NCI-H526 treated with DMSO at 0.1 percent for 48 hours (cell line): ENCODE results near the gene DDA1.
"Not testable (repeated sequence)": the region's sequence is repeated elsewhere in the genome, so short reads cannot be mapped to it uniquely, and the experiment has no call there.

Source experiments
- DNase-seq: peaks from one replicate; lab custom pipeline; 2025; lab: John Stamatoyannopoulos, UW

DDA1 gene

GRCh38 chr19:17309198-17309964 lies at the start of gene DDA1:
DDA1 (plus strand) TSS chr19:17309563; CDS start chr19:17309655, 92 bp downstream.
- peak; percentile 94 for DNase-seq

- no peak for DNase-seq
Observed at GRCh38 chr19:17259934-17260333, 49.4 kb upstream of the DDA1 start.

DNA sequence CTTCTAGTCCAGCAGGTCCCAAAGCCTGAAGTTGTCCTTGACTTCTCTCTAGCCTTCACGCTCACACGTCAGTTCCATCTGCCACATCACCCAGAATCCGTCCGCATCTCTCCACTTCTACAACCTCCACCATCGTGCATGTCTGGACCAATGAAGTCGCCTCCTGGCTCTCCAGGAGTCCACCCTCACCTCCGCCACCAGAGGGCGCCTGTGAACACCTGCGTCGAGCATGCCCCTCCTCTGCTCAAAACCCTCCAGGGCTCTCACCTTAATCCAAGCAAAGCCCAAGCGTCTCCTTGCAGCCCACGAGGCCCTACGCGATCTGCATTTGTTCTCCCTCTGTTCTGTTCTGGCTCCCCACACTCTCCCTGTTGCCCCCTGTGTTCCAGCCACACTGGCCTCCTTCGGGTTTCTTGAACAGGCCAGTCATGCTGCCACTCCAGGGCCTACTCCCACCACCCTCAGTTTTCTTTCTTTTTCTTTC lies 48.5 kb upstream of the DDA1 start:
- peak; percentile 34 for DNase-seq

- DNase-seq, result no peak
Observed at GRCh38 chr19:17262557-17262956, 46.8 kb upstream of the DDA1 start.

DNA sequence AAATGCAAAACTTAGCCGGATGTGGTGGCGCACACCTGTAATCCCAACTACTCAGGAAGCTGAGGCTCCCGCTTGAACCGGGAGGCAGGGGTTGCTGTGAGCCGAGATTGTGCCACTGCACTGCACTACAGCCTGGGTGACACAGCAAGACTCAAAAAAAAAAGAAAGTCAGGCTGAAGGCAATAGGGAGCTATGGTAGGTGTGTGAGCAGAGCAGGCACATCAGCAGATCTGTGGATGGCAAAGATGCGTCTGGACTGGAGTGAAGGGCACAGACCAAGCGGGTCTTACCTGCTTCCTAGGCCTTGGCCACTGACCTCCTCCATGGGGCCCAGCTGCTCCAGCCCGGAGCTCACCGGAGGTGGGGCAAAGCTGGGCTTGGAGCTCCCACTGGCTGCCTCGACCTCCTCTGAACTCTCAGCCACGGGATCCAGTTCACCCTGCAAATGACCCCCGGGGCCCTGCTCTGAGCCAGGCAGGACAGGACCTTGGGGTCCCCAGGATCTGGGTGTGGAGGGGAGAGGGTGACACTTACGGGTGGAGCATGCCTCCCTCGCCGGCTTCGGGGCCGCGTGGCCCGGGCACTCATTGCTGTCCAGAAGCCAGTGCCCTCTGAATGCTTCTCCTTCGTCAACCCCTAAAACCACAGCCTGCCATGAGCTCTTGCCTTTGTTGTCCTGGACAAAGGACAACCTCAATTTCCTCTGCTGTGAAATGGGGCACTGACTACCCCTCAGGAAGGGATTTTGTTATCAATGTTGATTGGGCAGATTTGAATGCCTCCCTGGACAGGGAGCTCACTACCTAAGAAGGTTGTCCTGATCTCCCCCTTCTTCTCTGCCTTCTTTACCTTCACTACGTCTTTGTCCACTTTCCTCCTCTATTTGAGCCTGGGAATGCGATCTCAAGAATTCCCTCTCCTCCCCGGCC lies 45.4 kb upstream of the DDA1 start:
- DNase-seq, result no peak

- DNase-seq, result no peak
Observed at GRCh38 chr19:17264641-17264979, 44.8 kb upstream of the DDA1 start, which contains the start of gene USHBP1. USHBP1 (minus strand) TSS chr19:17264745; CDS start chr19:17264299, 446 bp downstream.

- no peak for DNase-seq
Observed at GRCh38 chr19:17266026-17266425, 43.3 kb upstream of the DDA1 start.

DNA sequence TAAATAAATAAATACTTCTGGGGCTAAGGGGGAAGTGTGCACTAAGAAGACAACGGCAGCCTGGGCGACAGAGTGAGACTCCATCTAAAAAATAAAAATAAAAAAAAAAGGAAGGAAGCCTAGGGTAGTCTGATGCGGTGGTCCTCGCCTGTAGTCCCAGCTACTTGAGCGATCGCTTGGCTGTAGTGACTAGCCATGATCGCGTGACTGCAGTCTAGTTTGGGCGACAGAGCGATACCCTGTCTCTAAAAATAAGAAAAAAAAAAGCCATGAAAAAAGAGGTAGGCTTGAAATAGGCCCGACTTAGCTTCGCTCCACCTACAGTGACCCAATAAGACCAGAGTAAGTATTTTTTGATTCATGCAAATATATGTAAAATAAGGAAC lies 42.8 kb upstream of the DDA1 start:
- DNase-seq, result no peak

DNA sequence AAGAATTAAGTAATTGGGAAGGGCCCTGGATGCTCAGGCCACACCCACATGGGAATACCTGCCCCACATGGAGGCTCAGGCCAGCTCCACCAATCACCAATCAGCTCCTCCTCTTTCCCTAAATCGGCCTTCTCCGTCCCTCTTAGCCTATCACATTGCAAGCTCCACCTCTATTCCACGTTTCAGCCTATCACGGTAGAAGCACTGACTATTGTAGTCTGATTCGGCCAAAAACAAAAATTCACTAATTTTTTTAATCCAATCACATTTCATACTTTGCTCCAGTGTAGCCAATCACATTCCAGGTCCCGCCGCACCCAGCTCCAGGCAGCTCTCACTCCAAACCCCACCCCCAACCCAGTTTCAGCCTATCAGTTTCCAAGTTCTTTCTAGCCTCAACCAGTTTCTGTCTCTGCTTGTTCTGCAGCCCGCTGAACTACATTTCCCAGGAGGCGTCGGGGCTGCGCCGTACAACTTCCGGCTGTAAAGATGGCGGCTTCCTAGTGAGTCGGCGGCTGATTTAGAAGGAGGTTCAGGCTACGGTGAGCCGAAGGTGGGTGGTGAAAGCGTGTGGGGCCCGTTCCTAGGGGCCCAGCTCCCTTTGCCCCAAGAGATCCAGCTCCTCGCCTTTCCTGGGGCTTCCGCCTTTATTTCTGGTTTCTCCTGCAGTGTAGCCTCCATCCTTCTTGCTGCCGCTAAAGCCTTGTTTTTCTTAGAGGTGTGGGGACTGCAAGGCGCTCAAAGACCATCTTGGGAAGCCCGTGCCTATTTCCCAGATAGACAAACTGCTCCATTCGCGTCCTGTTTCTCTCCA lies 42.2 kb upstream of the DDA1 start, which contains the start of gene BABAM1:
Gene BABAM1, plus strand, starts transcription at position 469 of the 814 bp plus-strand sequence. CDS start 1,364 bp downstream, outside the sequence.
- peak; percentile 97 for DNase-seq

GRCh38 chr19:17268754-17269153 lies 40.6 kb upstream of the DDA1 start:
- DNase-seq, result no peak

GRCh38 chr19:17274892-17275291 lies 34.5 kb upstream of the DDA1 start:
- not testable (repeated sequence) for DNase-seq

- no peak for DNase-seq
Observed at GRCh38 chr19:17275441-17276175, 33.8 kb upstream of the DDA1 start.

- DNase-seq, result no peak
Observed at GRCh38 chr19:17279436-17279835, 29.9 kb upstream of the DDA1 start.

DNA sequence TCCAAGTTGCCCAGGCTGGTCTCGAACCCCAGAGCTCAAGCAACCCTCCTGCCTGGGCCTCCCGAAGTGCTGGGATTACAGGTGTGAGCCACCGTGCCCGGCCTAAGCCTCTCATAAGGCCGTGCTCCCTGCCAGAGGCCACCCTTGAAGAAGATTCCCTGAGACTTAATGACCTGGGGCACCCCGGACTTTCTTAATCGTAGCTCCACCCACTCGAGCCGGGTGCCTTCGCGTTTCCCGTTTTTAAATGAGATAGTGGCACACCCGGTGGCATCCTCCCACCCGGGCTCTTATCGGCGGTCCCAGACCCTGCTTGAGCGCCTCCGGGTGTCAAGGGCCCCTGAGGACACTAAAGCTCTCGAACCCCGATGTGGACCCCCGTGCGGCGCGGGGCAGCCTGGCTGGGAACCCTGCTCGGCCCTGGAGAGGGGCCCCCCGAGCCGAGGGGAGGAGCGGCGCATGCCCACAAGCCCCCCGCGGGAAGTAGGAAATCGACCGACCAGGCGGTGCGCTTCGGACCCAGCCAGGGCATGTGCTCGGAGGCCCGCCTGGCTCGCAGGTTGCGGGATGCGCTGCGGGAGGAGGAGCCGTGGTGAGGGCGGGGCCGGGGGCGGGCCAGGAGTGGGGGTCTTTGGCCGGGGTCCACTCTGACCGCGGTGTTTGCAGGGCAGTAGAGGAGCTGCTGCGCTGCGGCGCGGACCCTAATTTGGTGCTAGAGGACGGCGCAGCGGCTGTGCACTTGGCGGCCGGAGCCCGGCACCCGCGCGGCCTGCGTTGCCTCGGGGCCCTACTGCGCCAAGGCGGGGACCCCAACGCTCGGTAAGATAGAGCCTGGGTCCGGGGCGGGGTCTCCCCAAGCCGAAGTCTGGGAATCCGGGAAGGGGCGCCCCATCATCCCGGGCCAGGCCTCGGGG lies 27.7 kb upstream of the DDA1 start, which contains the start of gene ANKLE1:
Gene ANKLE1, plus strand, starts transcription at position 511 of the 914 bp plus-strand sequence. Its CDS starts 20 bp downstream, at position 531.
- DNase-seq, result no peak

- DNase-seq, result peak; percentile 54
Observed at GRCh38 chr19:17282488-17283125, 26.8 kb upstream of the DDA1 start.

DNA sequence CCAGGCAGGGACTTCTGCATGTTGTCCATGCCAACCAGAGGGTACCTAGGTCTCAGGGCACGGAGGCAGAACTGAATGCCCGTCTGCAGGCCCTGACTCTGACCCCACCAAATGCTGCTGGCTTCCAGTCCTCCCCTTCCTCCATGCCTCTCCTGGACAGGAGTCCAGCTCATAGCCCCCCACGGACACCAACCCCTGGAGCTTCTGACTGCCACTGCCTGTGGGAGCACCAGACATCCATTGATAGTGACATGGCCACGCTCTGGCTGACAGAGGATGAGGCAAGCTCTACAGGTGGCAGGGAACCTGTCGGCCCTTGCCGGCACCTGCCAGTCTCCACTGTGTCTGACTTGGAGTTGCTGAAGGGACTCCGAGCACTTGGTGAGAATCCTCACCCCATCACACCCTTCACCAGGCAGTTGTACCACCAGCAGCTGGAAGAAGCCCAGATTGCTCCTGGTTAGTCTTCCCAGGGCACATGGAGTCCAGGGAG lies 25.8 kb upstream of the DDA1 start:
- no peak for DNase-seq

DNA sequence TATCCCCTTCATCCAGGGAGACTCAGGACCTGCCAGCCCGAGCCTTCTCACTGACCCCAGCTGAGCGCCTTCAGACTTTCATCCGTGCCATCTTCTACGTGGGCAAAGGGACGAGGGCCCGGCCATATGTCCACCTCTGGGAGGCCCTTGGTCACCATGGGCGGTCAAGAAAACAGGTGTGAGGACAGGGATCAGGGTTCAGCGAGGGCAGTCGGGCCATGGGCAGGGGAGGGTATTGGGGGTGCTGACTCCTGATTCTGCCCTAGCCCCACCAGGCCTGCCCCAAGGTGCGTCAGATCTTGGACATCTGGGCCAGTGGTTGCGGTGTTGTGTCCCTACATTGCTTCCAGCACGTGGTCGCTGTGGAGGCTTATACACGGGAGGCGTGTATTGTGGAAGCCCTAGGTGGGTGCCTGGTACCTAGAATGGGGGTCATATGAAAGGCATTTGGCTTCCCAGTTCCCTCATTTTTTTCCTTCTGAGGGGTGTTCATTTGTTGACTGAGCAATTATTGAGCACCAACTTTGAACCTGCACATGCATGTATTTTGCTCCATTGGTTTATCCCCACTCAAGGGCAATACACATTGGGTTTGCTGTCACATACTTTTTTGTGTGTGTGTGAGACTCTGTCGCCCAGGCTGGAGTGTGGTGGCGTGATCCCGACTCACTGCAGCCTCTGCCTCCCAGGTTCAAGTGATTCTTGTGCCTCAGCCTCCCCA lies 23.8 kb upstream of the DDA1 start:
- no peak for DNase-seq

- DNase-seq, result no peak
Observed at GRCh38 chr19:17286263-17286662, 23.1 kb upstream of the DDA1 start.

DNA sequence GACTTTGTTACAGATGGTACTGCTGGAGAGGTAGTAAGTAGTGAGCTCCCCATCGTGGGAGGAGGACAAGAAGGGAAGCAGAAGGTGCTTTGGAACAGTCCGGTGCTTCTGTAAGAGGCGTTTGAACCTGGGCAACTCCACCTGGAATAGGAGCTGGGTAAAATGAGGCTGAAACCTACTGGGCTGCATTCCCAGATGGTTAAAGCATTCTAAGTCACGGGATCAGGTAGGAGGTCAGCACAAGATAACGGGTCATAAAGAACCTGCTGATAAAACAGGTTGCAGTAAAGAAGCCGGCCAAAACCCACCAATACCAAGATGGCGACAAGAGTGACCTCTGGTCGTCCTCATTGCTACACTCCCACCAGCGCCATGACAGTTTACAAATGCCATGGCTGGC lies 22.6 kb upstream of the DDA1 start:
- no peak for DNase-seq
